IMR-90 (cell line): ENCODE results near the gene SPTLC3. TPM values are rescaled to one million over a fixed set of nuclear protein-coding genes. Genes with fewer than 3 reads are reported as not detected.

ENCODE experiments used
- ATAC-seq: fragments of 200-7000 bp; cut with Tn5 transposase; 2 replicates; pipeline ENCODE4 v1.9.1; 2020; ENCODE audit warnings: low read depth, mild to moderate bottlenecking, moderate library complexity
- BruUV-seq: library from RNA; stranded (reverse); fragments of 400-500 nt; replicated peaks from 2 replicates; lab custom pipeline; 2021; lab: Mats Ljungman, UMichigan
- CTCF ChIA-PET: fragments of 300-600 bp; formaldehyde crosslinking; extraction: SDS; loops from one replicate; lab custom pipeline; 2021; ENCODE audit warnings: antibody characterized with exemption; lab: Yijun Ruan, JAX
- POLR2A ChIA-PET: fragments of 300-600 bp; sonication (Branson Sonifier 250); formaldehyde crosslinking; loops from one replicate; lab custom pipeline; 2022; ENCODE audit warnings: antibody characterized with exemption; ENCODE audit not compliant: unreplicated experiment; lab: Charles Lee
- DNase-seq: peaks from one replicate; pipeline ENCODE4 v3.0.0; 2013
- H2AFZ ChIP-seq: replicated peaks from 2 replicates; pipeline ENCODE3; 2013; ENCODE audit warnings: low read length, mild to moderate bottlenecking; ENCODE audit not compliant: poor library complexity
- H2AK5ac ChIP-seq: 2 replicates; pipeline ENCODE4 v1.6.1; 2013; ENCODE audit warnings: low read depth, low read length, inconsistent platforms
- H2AK9ac ChIP-seq: replicated peaks from 2 replicates; pipeline ENCODE3; 2013; ENCODE audit warnings: mild to moderate bottlenecking, low read depth, low read length, moderate library complexity; ENCODE audit not compliant: poor library complexity
- H2BK120ac ChIP-seq: 2 replicates; pipeline ENCODE4 v1.6.1; 2013; ENCODE audit warnings: low read depth, low read length, inconsistent platforms
- H2BK15ac ChIP-seq: 3 replicates; pipeline ENCODE4 v1.6.1; 2013; ENCODE audit warnings: low read depth, low read length, inconsistent platforms
- H2BK20ac ChIP-seq: 2 replicates; pipeline ENCODE4 v1.6.1; 2013; ENCODE audit warnings: low read depth, mild to moderate bottlenecking, inconsistent platforms, low read length, moderate library complexity
- H2BK5ac ChIP-seq: 2 replicates; pipeline ENCODE4 v1.6.1; 2013; ENCODE audit warnings: mild to moderate bottlenecking, low read depth, low read length, inconsistent platforms; ENCODE audit not compliant: poor library complexity, severe bottlenecking
- H3K14ac ChIP-seq: replicated peaks from 2 replicates; pipeline ENCODE4 v1.6.1; 2013; ENCODE audit warnings: low read depth, low read length, inconsistent platforms
- H3K18ac ChIP-seq: 2 replicates; pipeline ENCODE4 v1.6.1; 2013; ENCODE audit warnings: low read depth, low read length, control low read depth
- H3K23ac ChIP-seq: 2 replicates; pipeline ENCODE4 v1.6.1; 2013; ENCODE audit warnings: low read depth, low read length, inconsistent platforms
- H3K27ac ChIP-seq: 2 replicates; pipeline ENCODE4 v1.5.1; 2013; ENCODE audit warnings: mild to moderate bottlenecking, control low read depth, low read length; ENCODE audit not compliant: insufficient read depth
- H3K27me3 ChIP-seq: 2 replicates; pipeline ENCODE4 v1.6.1; 2013; ENCODE audit warnings: low read length; ENCODE audit not compliant: control insufficient read depth, insufficient read depth
- H3K36me3 ChIP-seq: 2 replicates; pipeline ENCODE4 v1.6.1; 2013; ENCODE audit warnings: low read length, mixed read lengths; ENCODE audit not compliant: control insufficient read depth, insufficient read depth
- H3K4ac ChIP-seq: 2 replicates; pipeline ENCODE4 v1.6.1; 2013; ENCODE audit warnings: low read depth, low read length, inconsistent platforms
- H3K4me1 ChIP-seq: 2 replicates; pipeline ENCODE4 v1.6.1; 2013; ENCODE audit warnings: low read length, mixed read lengths; ENCODE audit not compliant: control insufficient read depth, insufficient read depth
- H3K4me2 ChIP-seq: 2 replicates; pipeline ENCODE4 v1.6.1; 2013; ENCODE audit warnings: low read depth, mild to moderate bottlenecking, control low read depth, low read length, moderate library complexity
- H3K4me3 ChIP-seq: 2 replicates; pipeline ENCODE4 v1.5.1; 2013; ENCODE audit warnings: low read depth, mild to moderate bottlenecking, control low read depth, low read length, moderate library complexity; ENCODE audit not compliant: insufficient read depth
- H3K56ac ChIP-seq: 2 replicates; pipeline ENCODE4 v1.6.1; 2013; ENCODE audit warnings: low read length, inconsistent platforms; ENCODE audit not compliant: insufficient read depth; ENCODE audit errors: extremely low read depth
- H3K79me1 ChIP-seq, 2 experiments: 2 replicates each; pipeline ENCODE4 v1.6.1; 2013; ENCODE audit warnings: low read length in 2 of 2, inconsistent platforms in 1 of 2, low read depth in 1 of 2
- H3K9ac ChIP-seq: 2 replicates; pipeline ENCODE4 v1.6.1; 2013; ENCODE audit warnings: low read depth, low read length, control low read depth
- H3K9me1 ChIP-seq: 2 replicates; pipeline ENCODE4 v1.6.1; 2013; ENCODE audit warnings: low read length, inconsistent platforms; ENCODE audit not compliant: insufficient read depth
- H3K9me3 ChIP-seq: 2 replicates; pipeline ENCODE4 v1.6.1; 2013; ENCODE audit warnings: low read length; ENCODE audit not compliant: control insufficient read depth, insufficient read depth
- H4K20me1 ChIP-seq: 2 replicates; pipeline ENCODE4 v1.6.1; 2013; ENCODE audit warnings: low read length, inconsistent platforms; ENCODE audit not compliant: insufficient read depth
- H4K5ac ChIP-seq: 2 replicates; pipeline ENCODE4 v1.6.1; 2013; ENCODE audit warnings: mild to moderate bottlenecking, low read depth, low read length, control low read depth
- H4K8ac ChIP-seq, 2 experiments: 2 replicates each; pipeline ENCODE4 v1.6.1; 2013; ENCODE audit warnings: low read depth in 2 of 2, low read length in 2 of 2, control low read depth in 1 of 2, inconsistent platforms in 1 of 2
- H4K91ac ChIP-seq: 2 replicates; pipeline ENCODE4 v1.6.1; 2013; ENCODE audit warnings: low read depth, low read length, inconsistent platforms; ENCODE audit not compliant: insufficient read depth
- BHLHE40 ChIP-seq: fragments of 150-350 bp; IDR thresholded peaks from 2 replicates; pipeline ENCODE4 v1.6.1; 2016; ENCODE audit warnings: mild to moderate bottlenecking, low read depth, low read length
- CEBPB ChIP-seq: IDR thresholded peaks from 2 replicates; pipeline ENCODE4 v1.6.1; 2012; ENCODE audit warnings: low read depth, low read length, improper control_type of control experiment
- CHD1 ChIP-seq: IDR thresholded peaks from 2 replicates; pipeline ENCODE4 v1.6.1; 2012; ENCODE audit warnings: low read depth, low read length, improper control_type of control experiment
- CTCF ChIP-seq: conservative IDR thresholded peaks from 2 replicates; pipeline ENCODE4 v1.5.1; 2012; ENCODE audit warnings: mild to moderate bottlenecking, low read depth, low read length, improper control_type of control experiment
- FOS ChIP-seq: fragments of 150-350 bp; IDR thresholded peaks from 2 replicates; pipeline ENCODE4 v1.6.1; 2016; ENCODE audit warnings: low read depth, low read length
- MAFK ChIP-seq: IDR thresholded peaks from 2 replicates; pipeline ENCODE4 v1.6.1; 2012; ENCODE audit warnings: low read depth, low read length, improper control_type of control experiment
- MAZ ChIP-seq: IDR thresholded peaks from 2 replicates; pipeline ENCODE4 v1.6.1; 2012; ENCODE audit warnings: low read depth, mild to moderate bottlenecking, low read length, improper control_type of control experiment, moderate library complexity, borderline replicate concordance
- MXI1 ChIP-seq: IDR thresholded peaks from 2 replicates; pipeline ENCODE4 v1.6.1; 2012; ENCODE audit warnings: low read depth, mild to moderate bottlenecking, low read length, moderate library complexity, borderline replicate concordance
- NFE2L2 ChIP-seq: fragments of 150-350 bp; IDR thresholded peaks from 2 replicates; pipeline ENCODE4 v1.6.1; 2016; ENCODE audit warnings: low read depth, mild to moderate bottlenecking, low read length
- RAD21 ChIP-seq: IDR thresholded peaks from 2 replicates; pipeline ENCODE4 v1.6.1; 2012; ENCODE audit warnings: low read length, improper control_type of control experiment
- RCOR1 ChIP-seq: IDR thresholded peaks from 2 replicates; pipeline ENCODE4 v1.6.1; 2012; ENCODE audit warnings: mild to moderate bottlenecking, low read length, improper control_type of control experiment; ENCODE audit not compliant: insufficient replicate concordance
- RFX5 ChIP-seq: IDR thresholded peaks from 2 replicates; pipeline ENCODE4 v1.8.0; 2012; ENCODE audit warnings: low read depth, mild to moderate bottlenecking, low read length, moderate library complexity
- SMC3 ChIP-seq: fragments of 150-350 bp; IDR thresholded peaks from 2 replicates; pipeline ENCODE4 v1.6.1; 2016; ENCODE audit warnings: low read depth, mild to moderate bottlenecking, antibody characterized with exemption, low read length, moderate library complexity
- WGBS, 2 experiments: methylation state at CpG; one replicate each; pipeline versions ENCODE4 v1.1.5 to v1.1.7; 2013; ENCODE audit warnings: missing lambda C conversion rate in 2 of 2; ENCODE audit not compliant: insufficient read length in 1 of 2; ENCODE audit errors: extremely low coverage in 2 of 2; 5-methylcytosine and 5-hydroxymethylcytosine counted together
- dilution Hi-C: fragments of 300-500 bp; cut with HindIII; formaldehyde crosslinking; loops from one replicate; pipeline ENCODE4 v1.14.3; 2018; ENCODE audit warnings: low sequenced_read_pairs; ENCODE audit not compliant: unreplicated experiment
- in situ Hi-C: fragments of 300-500 bp; cut with MboI; formaldehyde crosslinking; loops from 3 replicates; pipeline ENCODE4 v1.14.3; 2019; ENCODE audit warnings: low sequenced_read_pairs, inconsistent platforms, mixed read lengths
- intact Hi-C: fragments of 100-400 bp; cut with micrococcal nuclease; formaldehyde crosslinking; loops from 2 replicates; pipeline ENCODE4 v1.10.0; 2022
- polyA plus RNA-seq, 3 experiments: library from polyadenylated mRNA; depleted of rRNA; stranded (reverse); fragments of >200 nt; gene quantifications; 2 replicates each; pipeline ENCODE4 v1.2.3, GENCODE V29; 2012; ENCODE audit warnings: low replicate concordance in 1 of 3
- total RNA-seq: library from RNA; depleted of rRNA; stranded (reverse); fragments of >200 nt; gene quantifications from 2 replicates; pipeline ENCODE4 v1.2.3, GENCODE V29; 2012
- TF ChIP-seq, protein P1 (sequence below): fragments of 150-350 bp; IDR thresholded peaks from 2 replicates; pipeline ENCODE4 v1.6.1; 2016; ENCODE audit warnings: low read depth, mild to moderate bottlenecking, low read length, moderate library complexity, borderline replicate concordance
- TF ChIP-seq, protein P2 (sequence below): fragments of 150-350 bp; IDR thresholded peaks from 2 replicates; pipeline ENCODE4 v1.6.1; 2017; ENCODE audit warnings: mild to moderate bottlenecking, antibody characterized with exemption, low read length, low read depth

The SPTLC3 gene
- total and polyA plus RNA-seq, 2 of the 4 experiments (the other 2 are of a cell fraction): 0.44 to 1.6 TPM

DNA sequence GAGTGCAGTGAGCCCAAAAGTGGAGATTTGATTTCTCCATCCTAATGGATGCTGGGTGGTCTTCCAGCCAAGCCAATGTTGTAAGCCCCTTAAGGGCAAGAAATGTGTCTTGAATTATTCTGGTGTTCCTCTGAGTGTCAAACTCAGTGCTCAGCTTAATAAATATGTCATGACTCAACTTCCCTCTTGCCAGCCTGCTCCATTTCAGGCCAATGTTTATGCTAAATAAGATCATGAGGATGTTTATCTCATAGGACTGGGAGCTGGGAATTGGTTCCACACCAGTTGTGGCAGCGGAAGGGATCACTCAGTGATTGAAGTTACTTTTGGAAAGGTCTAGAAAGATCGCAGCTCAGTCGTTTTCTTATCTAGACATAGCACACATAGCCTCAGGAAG is 121.9 kb downstream of the SPTLC3 start:
- no peak overlapping the region for H2AK9ac ChIP-seq
- no peaks in the 10 kb centered on the region for H3K9me1 ChIP-seq
- no peak overlapping the region for H2BK20ac ChIP-seq
- DNase-seq (peak; percentile 12), ATAC-seq (peak; percentile 64)
- intact Hi-C loops (no loop called here), dilution Hi-C loops (no loop called here), in situ Hi-C loops (no loop called here)
- CTCF ChIA-PET: no interaction called here
- no peak overlapping the region for H2BK5ac ChIP-seq
- H3K4ac ChIP-seq: no peak overlapping the region
- no peak overlapping the region for H4K91ac ChIP-seq
- no peaks in the 10 kb centered on the region for H4K20me1 ChIP-seq
- H3K27me3 ChIP-seq: no peaks in the 10 kb centered on the region; the same call in 1 of the 2 replicates
- H2AK5ac ChIP-seq: no peak overlapping the region
- no CpG with 5 or more reads among the region's 3 CpGs for WGBS, 2 experiments
- H3K27ac ChIP-seq: no peak overlapping the region
- H4K5ac ChIP-seq: no peak overlapping the region
- H2BK120ac ChIP-seq: no peak overlapping the region
- BruUV-seq: no TSS peak
- peaks cover 3% of the 10 kb centered on the region; the same call in 1 of the 2 replicates for H3K4me1 ChIP-seq
- no peaks in the 10 kb centered on the region for H3K9me3 ChIP-seq
- no peak for TF ChIP-seq FOS
- no peak for TF ChIP-seq NFE2L2
- no peak for TF ChIP-seq CTCF
- no peak for TF ChIP-seq MAFK
- no peak for TF ChIP-seq MAZ
- TF ChIP-seq RFX5: no peak
- no peak for TF ChIP-seq SMC3
- no peak for TF ChIP-seq CHD1
- no peak for TF ChIP-seq CEBPB
- TF ChIP-seq BHLHE40: no peak
- TF ChIP-seq RAD21: no peak
- TF ChIP-seq MXI1: no peak
- TF ChIP-seq, protein P1, sequence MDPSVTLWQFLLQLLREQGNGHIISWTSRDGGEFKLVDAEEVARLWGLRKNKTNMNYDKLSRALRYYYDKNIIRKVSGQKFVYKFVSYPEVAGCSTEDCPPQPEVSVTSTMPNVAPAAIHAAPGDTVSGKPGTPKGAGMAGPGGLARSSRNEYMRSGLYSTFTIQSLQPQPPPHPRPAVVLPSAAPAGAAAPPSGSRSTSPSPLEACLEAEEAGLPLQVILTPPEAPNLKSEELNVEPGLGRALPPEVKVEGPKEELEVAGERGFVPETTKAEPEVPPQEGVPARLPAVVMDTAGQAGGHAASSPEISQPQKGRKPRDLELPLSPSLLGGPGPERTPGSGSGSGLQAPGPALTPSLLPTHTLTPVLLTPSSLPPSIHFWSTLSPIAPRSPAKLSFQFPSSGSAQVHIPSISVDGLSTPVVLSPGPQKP: no peak
- no peak for TF ChIP-seq RCOR1
- TF ChIP-seq, protein P2, sequence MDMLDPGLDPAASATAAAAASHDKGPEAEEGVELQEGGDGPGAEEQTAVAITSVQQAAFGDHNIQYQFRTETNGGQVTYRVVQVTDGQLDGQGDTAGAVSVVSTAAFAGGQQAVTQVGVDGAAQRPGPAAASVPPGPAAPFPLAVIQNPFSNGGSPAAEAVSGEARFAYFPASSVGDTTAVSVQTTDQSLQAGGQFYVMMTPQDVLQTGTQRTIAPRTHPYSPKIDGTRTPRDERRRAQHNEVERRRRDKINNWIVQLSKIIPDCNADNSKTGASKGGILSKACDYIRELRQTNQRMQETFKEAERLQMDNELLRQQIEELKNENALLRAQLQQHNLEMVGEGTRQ: no peak
- no peak overlapping the region for H3K23ac ChIP-seq
- no peak overlapping the region for H3K14ac ChIP-seq
- no peak overlapping the region for H3K4me2 ChIP-seq
- no peak overlapping the region for H3K9ac ChIP-seq
- POLR2A ChIA-PET: no interaction called here
- H3K4me3 ChIP-seq: no peak overlapping the region
- no peak overlapping the region for H3K18ac ChIP-seq
- no peaks in the 10 kb centered on the region for H3K79me1 ChIP-seq
- no peak overlapping the region for H4K8ac ChIP-seq
- no peak overlapping the region for H3K56ac ChIP-seq
- H2AFZ ChIP-seq: no peak overlapping the region
- H2BK15ac ChIP-seq: no peak overlapping the region
- H3K36me3 ChIP-seq: no peaks in the 10 kb centered on the region
